ENCODE results near the gene CYP2A6. TPM values are rescaled to one million over a fixed set of nuclear protein-coding genes. Genes with fewer than 3 reads are reported as not detected.
A peak's percentile ranks its signal among the peaks of the same experiment; 100 is the strongest.
"Not testable (repeated sequence)": the region's sequence is repeated elsewhere in the genome, so short reads cannot be mapped to it uniquely, and the experiment has no call there.

CYP2A6 gene
- total and polyA plus RNA-seq, 4 donors = 0.09 to 1,020 (median 59.6) TPM

- H3K4me1 ChIP-seq (ENCODE audit: control insufficient read depth in 4 of 4, insufficient read depth in 4 of 4, low read length in 3 of 4) = peaks cover 3 to 18% (median 10%) of the 10 kb centered on the region in 4 donors
- TF ChIP-seq HNF4G (IDR thresholded peaks at IDR 0.05) (peak; percentile 15), SP1 (IDR thresholded peaks at IDR 0.05) (peak; percentile 60), RXRA (IDR thresholded peaks at IDR 0.05) (peak in 1 of 2 donors; percentile 37), HNF4A (conservative IDR thresholded peaks at IDR 0.05) (peak; percentile 27 to 67)
- H3K36me3 ChIP-seq (ENCODE audit: control insufficient read depth in 4 of 4, insufficient read depth in 3 of 4, low read depth in 1 of 4, low read length in 3 of 4); DNase-seq (ENCODE audit: low spot score); H3K27me3 ChIP-seq (ENCODE audit: control insufficient read depth in 4 of 4, insufficient read depth in 4 of 4, low read length in 3 of 4); H3K9me3 ChIP-seq (ENCODE audit: control insufficient read depth in 4 of 4, low read length in 3 of 4); H3K9ac ChIP-seq (ENCODE audit: low read depth in 1 of 2, low read length in 2 of 2); H3K4me3 ChIP-seq (ENCODE audit: low read depth in 1 of 3, low read length in 3 of 3): not testable (repeated sequence)
- peak overlapping the region; percentile 73 to 80 for H3K27ac ChIP-seq (ENCODE audit: low read depth in 1 of 2, low read length in 2 of 2)
- WGBS = 26% methylated on average over 2 of the region's 3 CpGs
Observed at GRCh38 chr19:40852467-40853152, 2.4 kb upstream of the CYP2A6 start.

- H3K9ac ChIP-seq (ENCODE audit: low read depth in 1 of 2, low read length in 2 of 2); H3K9me3 ChIP-seq (ENCODE audit: control insufficient read depth in 4 of 4, low read length in 3 of 4); H3K4me3 ChIP-seq (ENCODE audit: low read depth in 1 of 3, low read length in 3 of 3); H3K27ac ChIP-seq (ENCODE audit: low read depth in 1 of 2, low read length in 2 of 2); DNase-seq (ENCODE audit: low spot score); H3K36me3 ChIP-seq (ENCODE audit: control insufficient read depth in 4 of 4, insufficient read depth in 3 of 4, low read depth in 1 of 4, low read length in 3 of 4); H3K27me3 ChIP-seq (ENCODE audit: control insufficient read depth in 4 of 4, insufficient read depth in 4 of 4, low read length in 3 of 4): not testable (repeated sequence)
- WGBS = 83% methylated on average over 8 of the region's 8 CpGs
- peaks cover 3 to 14% (median 5%) of the 10 kb centered on the region in 4 donors for H3K4me1 ChIP-seq (ENCODE audit: control insufficient read depth in 4 of 4, insufficient read depth in 4 of 4, low read length in 3 of 4)
Observed at GRCh38 chr19:40846722-40847121, 3.5 kb downstream of the CYP2A6 start.

GRCh38 chr19:40843653-40844052 is 6.6 kb downstream of the CYP2A6 start:
- 48% methylated on average over 16 of the region's 19 CpGs for WGBS
- not testable (repeated sequence) for H3K27me3 ChIP-seq (ENCODE audit: control insufficient read depth in 4 of 4, insufficient read depth in 4 of 4, low read length in 3 of 4); H3K27ac ChIP-seq (ENCODE audit: low read depth in 1 of 2, low read length in 2 of 2); H3K4me3 ChIP-seq (ENCODE audit: low read depth in 1 of 3, low read length in 3 of 3); H3K36me3 ChIP-seq (ENCODE audit: control insufficient read depth in 4 of 4, insufficient read depth in 3 of 4, low read depth in 1 of 4, low read length in 3 of 4); H3K9me3 ChIP-seq (ENCODE audit: control insufficient read depth in 4 of 4, low read length in 3 of 4); H3K4me1 ChIP-seq (ENCODE audit: control insufficient read depth in 4 of 4, insufficient read depth in 4 of 4, low read length in 3 of 4); H3K9ac ChIP-seq (ENCODE audit: low read depth in 1 of 2, low read length in 2 of 2); DNase-seq (ENCODE audit: low spot score)

- H3K36me3 ChIP-seq (ENCODE audit: control insufficient read depth in 4 of 4, insufficient read depth in 3 of 4, low read depth in 1 of 4, low read length in 3 of 4); H3K4me3 ChIP-seq (ENCODE audit: low read depth in 1 of 3, low read length in 3 of 3); H3K27ac ChIP-seq (ENCODE audit: low read depth in 1 of 2, low read length in 2 of 2); H3K9me3 ChIP-seq (ENCODE audit: control insufficient read depth in 4 of 4, low read length in 3 of 4); H3K27me3 ChIP-seq (ENCODE audit: control insufficient read depth in 4 of 4, insufficient read depth in 4 of 4, low read length in 3 of 4); DNase-seq (ENCODE audit: low spot score); H3K9ac ChIP-seq (ENCODE audit: low read depth in 1 of 2, low read length in 2 of 2); H3K4me1 ChIP-seq (ENCODE audit: control insufficient read depth in 4 of 4, insufficient read depth in 4 of 4, low read length in 3 of 4): not testable (repeated sequence)
- WGBS = 68% methylated on average over 10 of the region's 12 CpGs
Observed at GRCh38 chr19:40842997-40843652, 7.1 kb downstream of the CYP2A6 start.

GRCh38 chr19:40842012-40842411 is 8.2 kb downstream of the CYP2A6 start:
- H3K27me3 ChIP-seq (ENCODE audit: control insufficient read depth in 4 of 4, insufficient read depth in 4 of 4, low read length in 3 of 4); H3K4me3 ChIP-seq (ENCODE audit: low read depth in 1 of 3, low read length in 3 of 3); DNase-seq (ENCODE audit: low spot score); H3K27ac ChIP-seq (ENCODE audit: low read depth in 1 of 2, low read length in 2 of 2); H3K9ac ChIP-seq (ENCODE audit: low read depth in 1 of 2, low read length in 2 of 2); H3K36me3 ChIP-seq (ENCODE audit: control insufficient read depth in 4 of 4, insufficient read depth in 3 of 4, low read depth in 1 of 4, low read length in 3 of 4); H3K4me1 ChIP-seq (ENCODE audit: control insufficient read depth in 4 of 4, insufficient read depth in 4 of 4, low read length in 3 of 4); H3K9me3 ChIP-seq (ENCODE audit: control insufficient read depth in 4 of 4, low read length in 3 of 4): not testable (repeated sequence)
- 56% methylated on average over 3 of the region's 3 CpGs for WGBS

GRCh38 chr19:40838477-40838876 is 11.8 kb downstream of the CYP2A6 start:
- not testable (repeated sequence) for DNase-seq (ENCODE audit: low spot score); H3K4me3 ChIP-seq (ENCODE audit: low read depth in 1 of 3, low read length in 3 of 3); H3K9ac ChIP-seq (ENCODE audit: low read depth in 1 of 2, low read length in 2 of 2); H3K27me3 ChIP-seq (ENCODE audit: control insufficient read depth in 4 of 4, insufficient read depth in 4 of 4, low read length in 3 of 4); H3K4me1 ChIP-seq (ENCODE audit: control insufficient read depth in 4 of 4, insufficient read depth in 4 of 4, low read length in 3 of 4); H3K9me3 ChIP-seq (ENCODE audit: control insufficient read depth in 4 of 4, low read length in 3 of 4); H3K36me3 ChIP-seq (ENCODE audit: control insufficient read depth in 4 of 4, insufficient read depth in 3 of 4, low read depth in 1 of 4, low read length in 3 of 4); H3K27ac ChIP-seq (ENCODE audit: low read depth in 1 of 2, low read length in 2 of 2)
- WGBS = 89% methylated on average over 1 of the region's 1 CpG
